Effector memory CD8-positive, alpha-beta T cell (primary cell): Measurements from ENCODE around the gene SCN5A.

Experiments
- ATAC-seq: fragments of 150-1000 bp; cut with Tn5 transposase; replicated peaks from 2 replicates; pipeline ENCODE4 v1.10.0; 2021; ENCODE audit warnings: mild to moderate bottlenecking, moderate library complexity
- DNase-seq, 3 experiments: peaks; one replicate each; pipeline ENCODE4 v3.0.0; 2021
- H3K27ac Mint-ChIP-seq, 2 donors: one replicate each; pipeline ENCODE4 v1.8.0; 2022; ENCODE audit warnings: mild to moderate bottlenecking in 2 of 2, mixed read lengths in 2 of 2, moderate library complexity in 2 of 2
- H3K27me3 Mint-ChIP-seq, 2 donors: one replicate each; pipeline ENCODE4 v1.8.0; 2022; ENCODE audit warnings: mixed read lengths in 2 of 2
- H3K36me3 Mint-ChIP-seq: one replicate; pipeline ENCODE4 v1.8.0; 2022; ENCODE audit warnings: mild to moderate bottlenecking, moderate library complexity, mixed read lengths; ENCODE audit not compliant: insufficient read depth
- H3K4me1 Mint-ChIP-seq, 2 donors: one replicate each; pipeline ENCODE4 v1.8.0; 2022; ENCODE audit warnings: low read depth in 2 of 2, mixed read lengths in 2 of 2
- H3K4me3 Mint-ChIP-seq, 2 donors: one replicate each; pipeline ENCODE4 v1.8.0; 2022; ENCODE audit warnings: mild to moderate bottlenecking in 2 of 2, mixed read lengths in 2 of 2, moderate library complexity in 2 of 2
- H3K9me3 Mint-ChIP-seq, 2 donors: one replicate each; pipeline ENCODE4 v1.8.0; 2022; ENCODE audit warnings: mixed read lengths in 2 of 2

Gene SCN5A

GRCh38 chr3:38582316-38582715 is 67.2 kb downstream of the SCN5A start:
- Mint-ChIP-seq H3K9me3 (no peaks in the 10 kb centered on the region), H3K27me3 (peaks cover 5 to 11% of the 10 kb centered on the region in 2 donors), H3K4me3 (no peak overlapping the region), H3K36me3 (no peaks in the 10 kb centered on the region), H3K4me1 (no peaks in the 10 kb centered on the region), H3K27ac (no peak overlapping the region)
- no peak for DNase-seq
- no peak for ATAC-seq

DNA sequence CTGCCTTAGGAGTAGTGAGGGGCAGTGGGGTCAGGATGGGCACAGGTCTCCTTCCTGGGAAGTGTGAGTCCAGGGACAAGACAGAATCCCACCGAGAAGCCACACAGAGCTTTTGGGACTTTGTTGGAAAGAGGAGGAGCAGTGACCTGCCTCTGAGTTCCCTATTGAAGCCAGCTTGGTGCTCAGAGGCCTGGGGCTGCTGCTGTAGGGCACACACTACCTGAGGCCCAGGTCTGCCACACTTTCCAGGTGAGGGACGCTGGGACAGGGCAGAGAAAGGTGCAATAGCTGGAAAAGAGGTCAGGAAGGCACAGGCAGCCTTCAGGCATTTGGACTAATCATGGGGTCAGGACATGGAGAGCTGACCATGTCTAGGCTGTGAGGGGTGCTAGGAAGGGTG is 67.7 kb downstream of the SCN5A start:
- no peak for ATAC-seq
- H3K4me1 Mint-ChIP-seq = no peaks in the 10 kb centered on the region
- H3K4me3 Mint-ChIP-seq = no peak overlapping the region
- no peak for DNase-seq
- no peaks in the 10 kb centered on the region for H3K36me3 Mint-ChIP-seq
- peaks cover 8 to 16% of the 10 kb centered on the region in 2 donors for H3K27me3 Mint-ChIP-seq
- no peak overlapping the region for H3K27ac Mint-ChIP-seq
- no peaks in the 10 kb centered on the region for H3K9me3 Mint-ChIP-seq

DNA sequence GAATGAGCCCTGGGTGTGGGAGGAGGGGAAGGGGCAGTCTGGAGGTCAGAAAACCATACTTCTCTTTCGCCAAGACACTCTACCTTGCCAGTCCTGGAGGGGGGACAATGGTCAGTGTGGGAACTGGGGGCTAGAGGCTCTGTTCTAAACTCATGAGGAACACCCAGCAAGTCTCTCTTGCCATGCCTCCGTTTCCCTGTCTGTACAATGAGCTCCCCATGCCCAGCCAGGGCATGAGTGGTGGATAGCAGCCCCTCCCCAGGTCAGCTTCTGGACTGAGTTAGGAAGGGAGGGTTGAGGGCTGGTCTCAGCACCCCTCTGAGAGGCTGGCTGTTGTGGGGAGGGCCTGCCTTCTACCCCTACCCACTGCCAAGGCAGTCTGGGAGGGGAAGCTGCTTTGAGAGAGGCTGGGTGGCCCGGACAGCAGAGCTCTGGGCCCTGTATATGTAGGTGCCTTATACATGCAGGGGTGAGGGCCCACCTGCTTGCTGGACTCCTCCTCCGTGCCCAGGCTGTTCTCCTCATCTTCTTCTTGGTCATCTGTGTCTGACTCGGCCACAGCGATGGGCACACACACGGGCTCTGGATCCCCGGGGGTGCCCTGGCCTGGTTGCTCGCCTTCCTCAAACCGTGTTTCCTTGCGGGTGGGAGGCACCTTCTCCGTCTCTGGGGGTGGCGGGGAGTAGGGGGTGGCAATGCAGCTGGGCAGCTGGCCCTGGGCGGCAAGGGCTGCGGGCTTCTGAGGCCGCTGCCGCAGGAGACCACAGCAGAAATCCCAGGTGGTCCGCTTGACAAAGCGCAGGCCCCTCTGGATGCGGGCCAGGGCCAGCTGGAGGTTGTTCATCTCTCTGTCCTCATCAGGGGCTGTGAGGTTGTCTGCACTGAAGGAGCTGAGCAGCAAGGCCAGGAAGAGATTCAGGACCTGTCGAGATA is 68.8 kb downstream of the SCN5A start:
- no peak for ATAC-seq

GRCh38 chr3:38579551-38580449 is 69.7 kb downstream of the SCN5A start:
- H3K4me1 Mint-ChIP-seq = no peaks in the 10 kb centered on the region
- no peak overlapping the region for H3K27ac Mint-ChIP-seq
- no peak overlapping the region for H3K4me3 Mint-ChIP-seq
- no peaks in the 10 kb centered on the region for H3K36me3 Mint-ChIP-seq
- H3K9me3 Mint-ChIP-seq = no peaks in the 10 kb centered on the region
- ATAC-seq = no peak
- peaks cover 14 to 26% of the 10 kb centered on the region in 2 donors for H3K27me3 Mint-ChIP-seq
- no peak for DNase-seq

More for the DNA sequence above, 68.8 kb downstream of the SCN5A start:
- no peak for DNase-seq
- H3K27ac Mint-ChIP-seq = no peak overlapping the region
- H3K4me3 Mint-ChIP-seq = no peak overlapping the region
- H3K9me3 Mint-ChIP-seq = no peaks in the 10 kb centered on the region
- peaks cover 14 to 26% of the 10 kb centered on the region in 2 donors for H3K27me3 Mint-ChIP-seq
- H3K4me1 Mint-ChIP-seq = no peaks in the 10 kb centered on the region
- no peaks in the 10 kb centered on the region for H3K36me3 Mint-ChIP-seq

- Mint-ChIP-seq H3K27ac (no peak overlapping the region), H3K4me3 (no peak overlapping the region), H3K9me3 (no peaks in the 10 kb centered on the region), H3K4me1 (no peaks in the 10 kb centered on the region), H3K36me3 (no peaks in the 10 kb centered on the region), H3K27me3 (peaks cover 14 to 31% of the 10 kb centered on the region in 2 donors)
- DNase-seq (no peak), ATAC-seq (no peak)
Observed at GRCh38 chr3:38579141-38579540, 70.3 kb downstream of the SCN5A start.

GRCh38 chr3:38578551-38578950 is 70.9 kb downstream of the SCN5A start:
- Mint-ChIP-seq H3K4me3 (no peak overlapping the region), H3K4me1 (no peaks in the 10 kb centered on the region), H3K27me3 (peaks cover 14 to 33% of the 10 kb centered on the region in 2 donors), H3K9me3 (no peaks in the 10 kb centered on the region), H3K27ac (no peak overlapping the region), H3K36me3 (no peaks in the 10 kb centered on the region)
- ATAC-seq (no peak), DNase-seq (no peak)

GRCh38 chr3:38578081-38578475 is 71.4 kb downstream of the SCN5A start:
- H3K4me1 Mint-ChIP-seq = no peaks in the 10 kb centered on the region
- H3K4me3 Mint-ChIP-seq = no peak overlapping the region
- no peak overlapping the region for H3K27ac Mint-ChIP-seq
- no peaks in the 10 kb centered on the region for H3K36me3 Mint-ChIP-seq
- no peaks in the 10 kb centered on the region for H3K9me3 Mint-ChIP-seq
- H3K27me3 Mint-ChIP-seq = peaks cover 14 to 33% of the 10 kb centered on the region in 2 donors
- ATAC-seq (no peak), DNase-seq (no peak)

GRCh38 chr3:38577371-38578080 is 72.0 kb downstream of the SCN5A start:
- no peaks in the 10 kb centered on the region for H3K9me3 Mint-ChIP-seq
- no peak for DNase-seq
- H3K4me1 Mint-ChIP-seq = no peaks in the 10 kb centered on the region
- peaks cover 14 to 33% of the 10 kb centered on the region in 2 donors for H3K27me3 Mint-ChIP-seq
- no peak for ATAC-seq
- no peaks in the 10 kb centered on the region for H3K36me3 Mint-ChIP-seq
- H3K4me3 Mint-ChIP-seq = no peak overlapping the region
- no peak overlapping the region for H3K27ac Mint-ChIP-seq

- Mint-ChIP-seq H3K4me3 (no peak overlapping the region), H3K27ac (no peak overlapping the region), H3K36me3 (no peaks in the 10 kb centered on the region), H3K4me1 (no peaks in the 10 kb centered on the region), H3K27me3 (peaks cover 14 to 33% of the 10 kb centered on the region in 2 donors), H3K9me3 (no peaks in the 10 kb centered on the region)
- ATAC-seq (no peak), DNase-seq (no peak)
Observed at GRCh38 chr3:38576526-38577370, 72.7 kb downstream of the SCN5A start.

DNA sequence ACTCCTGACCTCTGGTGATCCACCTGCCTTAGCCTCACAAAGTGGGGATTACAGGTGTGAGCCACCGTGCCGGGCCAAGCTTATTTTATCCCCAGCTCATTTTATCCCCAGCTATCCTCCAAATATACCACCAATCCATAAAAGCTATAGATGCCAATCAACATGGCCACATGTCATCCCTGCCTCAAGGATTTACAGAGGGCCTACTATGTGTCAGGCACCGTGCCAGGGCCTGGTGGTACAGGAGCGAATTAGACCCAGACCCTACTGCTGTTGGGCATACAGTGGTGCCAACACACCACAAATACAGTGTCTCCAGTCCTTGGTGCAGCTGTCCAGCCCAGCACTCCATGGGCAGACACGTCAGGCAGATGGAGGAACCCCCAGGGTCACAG is 73.4 kb downstream of the SCN5A start:
- ATAC-seq (no peak), DNase-seq (no peak)
- Mint-ChIP-seq H3K9me3 (no peaks in the 10 kb centered on the region), H3K36me3 (no peaks in the 10 kb centered on the region), H3K4me3 (no peak overlapping the region), H3K27me3 (peaks cover 14 to 33% of the 10 kb centered on the region in 2 donors), H3K4me1 (no peaks in the 10 kb centered on the region), H3K27ac (no peak overlapping the region)

GRCh38 chr3:38575279-38575843 is 74.1 kb downstream of the SCN5A start:
- ATAC-seq = no peak
- H3K27me3 Mint-ChIP-seq = peaks cover 14 to 33% of the 10 kb centered on the region in 2 donors
- no peak overlapping the region for H3K27ac Mint-ChIP-seq
- H3K36me3 Mint-ChIP-seq = no peaks in the 10 kb centered on the region
- no peaks in the 10 kb centered on the region for H3K4me1 Mint-ChIP-seq
- no peak overlapping the region for H3K4me3 Mint-ChIP-seq
- H3K9me3 Mint-ChIP-seq = no peaks in the 10 kb centered on the region
- no peak for DNase-seq
